Tibial nerve (tissue), 3 donors: ENCODE data around the gene SYT7.

Experiments used
- CTCF ChIP-seq, 5 experiments: fragments of 200-600 bp in 3 of 5; fragments of 450-650 bp in 2 of 5; sonication (generic) in 3 of 5; IDR thresholded peaks; one replicate each; pipeline ENCODE4 v1.5.1; 2016 to 2019; ENCODE audit warnings: antibody characterized with exemption in 5 of 5, mild to moderate bottlenecking in 3 of 5, moderate library complexity in 2 of 5
- POLR2A ChIP-seq, 2 donors: fragments of 450-650 bp; IDR thresholded peaks; one replicate each; pipeline ENCODE4 v1.6.1; 2017; ENCODE audit warnings: antibody characterized with exemption in 2 of 2, mild to moderate bottlenecking in 2 of 2, moderate library complexity in 2 of 2

GRCh38 chr11:61495801-61496601 lies 84.9 kb downstream of the SYT7 start:
- TF ChIP-seq CTCF (IDR thresholded peaks at IDR 0.05) (no peak), POLR2A (IDR thresholded peaks at IDR 0.05) (no peak)
